Neutrophil (primary cell): ENCODE measurements around the gene CCDC92B.

ENCODE experiments used
- H3K27ac ChIP-seq: fragments of 200-600 bp; sonication (generic); 2 replicates; pipeline ENCODE4 v1.5.1; 2016; ENCODE audit warnings: mild to moderate bottlenecking, moderate library complexity
- H3K27me3 ChIP-seq: fragments of 200-600 bp; sonication (generic); 2 replicates; pipeline ENCODE4 v1.6.0; 2016; ENCODE audit warnings: mild to moderate bottlenecking
- H3K36me3 ChIP-seq: fragments of 200-600 bp; sonication (generic); 2 replicates; pipeline ENCODE4 v1.5.1; 2017
- H3K4me1 ChIP-seq, 2 experiments: fragments of 200-600 bp in 1 of 2; sonication (generic) in 1 of 2; 1 replicate in 1 of 2; 2 replicates in 1 of 2; pipeline versions ENCODE4 v1.5.1 to v1.6.1; 2013 to 2016; ENCODE audit warnings: low read depth in 1 of 2, low read length in 1 of 2, mild to moderate bottlenecking in 1 of 2, moderate library complexity in 1 of 2; ENCODE audit not compliant: control insufficient read depth in 1 of 2, insufficient read depth in 1 of 2
- H3K4me3 ChIP-seq, 2 experiments: fragments of 200-600 bp in 1 of 2; sonication (generic) in 1 of 2; 1 replicate in 1 of 2; 2 replicates in 1 of 2; pipeline ENCODE4 v1.5.1; 2013 to 2016; ENCODE audit warnings: low read depth in 1 of 2, low read length in 1 of 2, mild to moderate bottlenecking in 1 of 2, moderate library complexity in 1 of 2
- H3K9me3 ChIP-seq: fragments of 200-600 bp; sonication (generic); 2 replicates; pipeline ENCODE4 v1.5.1; 2016
- CTCF ChIP-seq: fragments of 200-600 bp; sonication (generic); IDR thresholded peaks from 2 replicates; pipeline ENCODE4 v1.5.1; 2016; ENCODE audit warnings: antibody characterized with exemption

The CCDC92B gene

DNA sequence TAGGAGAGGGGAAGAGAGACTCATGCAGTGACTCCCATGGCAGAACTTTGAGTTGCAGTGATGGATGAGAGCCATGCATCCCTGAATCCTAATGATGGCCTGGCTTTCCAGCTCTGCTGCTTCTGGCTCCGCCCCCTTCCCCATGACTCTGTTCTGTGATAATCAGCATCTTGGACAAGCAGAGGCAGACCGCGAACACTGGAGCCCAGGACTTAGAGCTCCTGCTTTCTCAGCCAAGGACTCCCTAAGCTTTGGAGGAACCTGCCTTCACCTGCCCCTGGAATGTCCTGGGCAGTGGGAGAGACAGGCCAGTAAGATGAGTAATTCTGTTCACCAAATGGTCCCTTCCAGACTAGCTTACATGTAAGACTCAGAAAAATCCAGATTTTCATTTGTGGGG, 12.5 kb downstream of the CCDC92B start:
- no peak overlapping the region for H3K27ac ChIP-seq
- no peak for TF ChIP-seq CTCF

DNA sequence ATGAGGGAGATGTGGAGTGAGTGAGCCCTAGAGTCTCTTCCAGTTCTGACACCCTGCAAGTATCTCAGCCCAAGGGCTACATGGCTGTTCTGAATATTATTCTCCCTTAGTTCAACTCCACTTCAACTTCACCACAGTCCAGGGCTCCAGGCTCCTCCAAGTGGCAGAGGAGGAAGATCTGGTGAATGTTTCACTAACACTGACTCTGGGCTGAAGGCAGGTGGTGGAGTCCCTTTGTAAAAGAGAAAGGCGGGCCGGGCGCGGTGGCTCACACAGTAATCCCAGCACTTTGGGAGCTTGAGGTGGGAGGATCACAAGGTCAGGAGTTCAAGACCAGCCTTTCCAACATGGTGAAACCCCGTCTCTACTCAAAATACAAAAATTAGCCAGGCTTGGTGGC, 13.6 kb downstream of the CCDC92B start:
- no peaks in the 10 kb centered on the region for H3K36me3 ChIP-seq
- TF ChIP-seq CTCF: no peak
- H3K4me3 ChIP-seq: no peak overlapping the region
- no peaks in the 10 kb centered on the region for H3K4me1 ChIP-seq
- H3K27ac ChIP-seq: no peak overlapping the region
- no peaks in the 10 kb centered on the region for H3K9me3 ChIP-seq
- peaks cover 18% of the 10 kb centered on the region for H3K27me3 ChIP-seq

More for the DNA sequence above, 12.5 kb downstream of the CCDC92B start:
- Histone ChIP-seq H3K36me3 (no peaks in the 10 kb centered on the region), H3K4me3 (no peak overlapping the region), H3K9me3 (no peaks in the 10 kb centered on the region), H3K4me1 (no peaks in the 10 kb centered on the region), H3K27me3 (peaks cover 15% of the 10 kb centered on the region)

GRCh38 chr17:2734939-2735338, 14.5 kb downstream of the CCDC92B start:
- Histone ChIP-seq H3K4me1 (no peaks in the 10 kb centered on the region), H3K27me3 (peaks cover 19% of the 10 kb centered on the region), H3K9me3 (no peaks in the 10 kb centered on the region), H3K36me3 (no peaks in the 10 kb centered on the region), H3K4me3 (no peak overlapping the region), H3K27ac (no peak overlapping the region)
- no peak for TF ChIP-seq CTCF

GRCh38 chr17:2731807-2732206, 17.6 kb downstream of the CCDC92B start:
- Histone ChIP-seq H3K27me3 (peaks cover 22% of the 10 kb centered on the region), H3K4me1 (no peaks in the 10 kb centered on the region), H3K27ac (no peak overlapping the region), H3K9me3 (no peaks in the 10 kb centered on the region), H3K36me3 (no peaks in the 10 kb centered on the region), H3K4me3 (no peak overlapping the region)
- no peak for TF ChIP-seq CTCF

DNA sequence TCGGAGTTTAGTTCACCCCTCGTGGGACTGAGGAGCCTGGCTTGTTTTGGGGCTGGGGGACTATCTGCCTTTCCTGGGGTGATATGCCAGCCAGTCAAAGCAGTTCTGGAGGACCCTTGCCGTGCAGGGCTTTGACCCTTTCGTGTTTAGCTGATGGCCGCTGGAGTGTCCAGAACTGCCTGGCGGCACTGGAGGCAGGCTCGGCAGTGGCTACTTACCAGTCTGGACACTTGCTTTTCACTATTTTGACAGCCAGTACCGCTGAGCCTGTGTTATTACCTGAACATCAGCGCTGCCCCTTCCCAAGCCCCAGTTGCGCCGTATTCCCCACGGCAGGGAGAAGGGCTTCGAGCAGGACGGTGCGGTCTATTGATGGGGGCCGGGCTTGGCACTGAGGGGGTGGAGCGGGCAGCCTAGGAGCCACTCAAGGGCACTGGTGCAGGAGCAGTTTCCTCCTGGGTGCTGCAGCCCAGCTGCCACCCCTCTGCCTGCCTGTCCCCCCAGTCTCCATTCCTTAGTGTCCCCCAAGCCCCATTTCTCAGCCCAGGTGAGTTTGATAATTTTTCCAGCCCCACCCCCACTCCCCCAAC, 18.6 kb downstream of the CCDC92B start:
- Histone ChIP-seq H3K27ac (no peak overlapping the region), H3K4me1 (no peaks in the 10 kb centered on the region), H3K36me3 (no peaks in the 10 kb centered on the region), H3K9me3 (no peaks in the 10 kb centered on the region), H3K4me3 (no peak overlapping the region), H3K27me3 (peaks cover 31% of the 10 kb centered on the region)
- no peak for TF ChIP-seq CTCF

DNA sequence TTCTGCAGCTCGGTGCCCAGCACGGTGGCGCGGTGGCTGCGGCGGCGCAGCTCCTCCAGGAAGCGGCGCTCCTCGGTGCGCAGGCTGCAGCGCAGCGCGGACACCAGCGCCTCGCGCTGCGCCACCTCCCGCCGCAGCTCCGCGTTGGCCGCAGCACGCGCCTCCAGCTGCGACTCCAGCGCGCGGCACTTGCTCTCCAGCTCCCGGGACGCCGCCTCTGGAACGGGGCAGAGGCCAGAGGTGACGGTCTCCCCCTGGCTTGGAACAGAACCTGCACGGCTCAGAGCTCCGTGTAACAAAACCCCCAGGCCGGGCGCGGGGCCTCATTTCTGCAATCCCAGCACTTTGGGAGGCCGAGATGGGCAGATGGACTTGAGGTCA, 24.7 kb downstream of the CCDC92B start:
- Histone ChIP-seq H3K9me3 (no peaks in the 10 kb centered on the region), H3K4me1 (peaks cover 5 to 12% of the 10 kb centered on the region in 2 experiments), H3K27ac (no peak overlapping the region), H3K27me3 (peaks cover 63% of the 10 kb centered on the region), H3K4me3 (no peak overlapping the region), H3K36me3 (no peaks in the 10 kb centered on the region)
- TF ChIP-seq CTCF: no peak
